GM19438 (cell line): ENCODE results near the gene RAB3GAP1.
"Not testable (repeated sequence)": the region's sequence is repeated elsewhere in the genome, so short reads cannot be mapped to it uniquely, and the experiment has no call there.

Experiments used
- ATAC-seq: cut with Tn5 transposase; IDR thresholded peaks from one replicate; pipeline ENCODE4 v1.9.1; 2021; ENCODE audit warnings: low read depth; ENCODE audit not compliant: unreplicated experiment

Gene RAB3GAP1

GRCh38 chr2:135099802-135100483, 47.9 kb downstream of the RAB3GAP1 start:
- ATAC-seq, result no peak

- ATAC-seq, result no peak
Measured at GRCh38 chr2:135103843-135104242, 51.8 kb downstream of the RAB3GAP1 start.

DNA sequence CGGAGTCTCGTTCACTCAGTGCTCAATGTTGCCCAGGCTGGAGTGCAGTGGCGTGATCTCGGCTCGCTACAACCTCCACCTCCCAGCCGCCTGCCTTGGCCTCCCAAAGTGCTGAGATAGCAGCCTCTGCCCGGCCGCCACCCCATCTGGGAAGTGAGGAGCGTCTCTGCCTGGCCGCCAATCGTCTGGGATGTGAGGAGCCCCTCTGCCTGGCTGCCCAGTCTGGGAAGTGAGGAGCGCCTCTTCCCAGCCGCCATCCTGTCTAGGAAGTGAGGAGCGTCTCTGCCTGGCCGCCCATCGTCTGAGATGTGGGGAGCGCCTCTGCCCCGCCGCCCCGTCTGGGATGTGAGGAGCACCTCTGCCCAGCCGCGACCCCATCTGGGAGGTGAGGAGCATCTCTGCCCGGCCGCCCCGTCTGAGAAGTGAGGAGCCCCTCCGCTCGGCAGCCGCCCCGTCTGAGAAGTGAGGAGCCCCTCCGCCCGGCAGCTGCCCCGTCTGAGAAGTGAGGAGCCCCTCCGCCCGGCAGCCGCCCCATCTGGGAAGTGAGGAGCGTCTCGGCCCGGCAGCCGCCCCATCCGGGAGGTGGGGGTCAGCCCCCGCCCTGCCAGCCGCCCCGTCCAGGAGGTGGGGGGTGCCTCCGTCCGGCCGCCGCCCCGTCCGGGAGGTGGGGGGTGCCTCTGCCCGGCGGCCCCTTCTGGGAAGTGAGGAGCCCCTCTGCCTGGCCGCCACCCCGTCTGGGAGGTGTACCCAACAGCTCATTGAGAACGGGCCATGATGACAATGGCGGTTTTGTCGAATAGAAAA, 53.6 kb downstream of the RAB3GAP1 start:
- ATAC-seq, result not testable (repeated sequence)

DNA sequence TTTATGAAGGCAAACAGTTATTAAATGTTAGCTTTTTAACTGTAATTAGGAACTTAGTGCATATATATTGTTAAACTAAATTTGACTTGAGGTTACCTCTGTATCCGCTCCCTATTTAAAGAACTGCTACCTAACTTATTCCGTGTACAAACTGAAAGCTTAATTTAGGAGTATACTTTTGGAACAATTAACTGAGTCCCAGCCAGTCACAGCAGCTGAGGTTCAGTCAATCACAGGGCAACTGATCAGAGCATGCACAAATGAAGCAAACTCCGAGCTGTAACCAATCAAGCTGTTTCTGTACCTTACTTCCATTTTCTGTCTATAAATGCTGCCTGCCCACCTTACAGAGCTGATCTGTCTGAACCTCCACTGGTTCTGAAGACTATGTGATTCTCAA, 61.2 kb downstream of the RAB3GAP1 start:
- no peak for ATAC-seq

GRCh38 chr2:135119582-135119981, 67.5 kb downstream of the RAB3GAP1 start:
- ATAC-seq, result no peak

GRCh38 chr2:135121016-135121657, 69.0 kb downstream of the RAB3GAP1 start:
- no peak for ATAC-seq

- ATAC-seq, result not testable (repeated sequence)
Measured at GRCh38 chr2:135121658-135122039, 69.6 kb downstream of the RAB3GAP1 start.

DNA sequence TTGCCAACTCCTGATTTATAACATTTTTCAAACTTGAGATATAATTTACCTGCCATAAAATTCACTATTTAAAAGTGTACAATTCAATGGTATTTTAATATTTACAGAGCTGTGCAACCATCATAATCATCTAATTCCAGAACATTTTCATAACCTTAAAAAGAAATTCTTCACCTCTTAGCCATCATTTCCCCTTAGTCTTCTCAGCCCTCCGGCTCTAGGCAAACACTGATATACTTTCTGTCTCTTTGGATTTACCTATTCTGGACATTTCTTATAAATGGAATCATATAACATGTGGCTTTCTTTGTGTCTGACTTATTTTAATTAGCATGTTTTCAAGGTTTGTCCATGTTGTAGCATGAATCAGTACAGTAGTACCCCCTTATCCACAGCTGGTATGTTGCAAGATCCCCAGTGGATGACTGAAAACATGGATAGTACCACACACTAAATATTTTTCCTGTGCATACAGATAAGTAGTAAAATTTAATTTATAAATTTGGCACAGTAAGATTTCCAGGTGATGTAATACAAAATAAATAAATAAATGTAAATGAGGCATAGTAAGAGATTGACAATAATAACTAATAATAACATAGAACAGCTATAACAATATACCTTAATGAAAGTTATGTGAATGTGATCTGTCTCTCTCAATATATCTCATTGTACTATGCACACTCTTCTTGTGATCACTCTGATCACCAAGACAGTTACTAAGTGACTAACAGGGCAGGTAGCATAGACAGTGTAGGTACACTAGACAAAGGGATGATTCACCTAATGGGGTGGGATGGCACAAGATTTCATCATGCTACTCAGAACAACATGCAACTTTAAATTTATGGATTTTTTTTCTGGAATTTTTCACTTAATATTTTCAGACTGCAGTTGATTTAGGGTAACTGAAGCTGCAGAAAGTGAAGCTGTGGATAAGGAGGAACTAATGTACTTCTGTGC, 73.1 kb downstream of the RAB3GAP1 start:
- no peak for ATAC-seq

- ATAC-seq, result no peak
Measured at GRCh38 chr2:135125940-135126339, 73.8 kb downstream of the RAB3GAP1 start.

DNA sequence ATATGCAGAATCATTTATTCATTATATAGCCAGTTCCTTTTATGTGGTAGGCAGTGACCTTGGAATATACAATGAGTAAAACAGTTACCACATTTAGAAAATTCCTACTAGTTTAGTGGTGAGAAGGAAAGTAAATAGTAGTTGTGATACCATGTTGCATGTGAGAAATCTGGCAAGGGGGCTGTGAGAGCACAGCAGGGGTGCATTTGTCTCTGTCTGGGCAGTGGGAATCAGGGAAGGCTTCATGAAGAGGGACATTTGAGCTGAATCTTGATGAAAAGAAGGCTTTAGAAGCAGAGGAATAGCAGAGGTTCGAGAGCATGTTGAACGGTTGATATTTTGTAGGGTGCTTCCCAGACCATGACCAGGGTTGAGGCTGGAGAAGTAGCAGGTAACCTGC, 78.7 kb downstream of the RAB3GAP1 start:
- ATAC-seq, result no peak

GRCh38 chr2:135132314-135132713, 80.2 kb downstream of the RAB3GAP1 start:
- no peak for ATAC-seq

DNA sequence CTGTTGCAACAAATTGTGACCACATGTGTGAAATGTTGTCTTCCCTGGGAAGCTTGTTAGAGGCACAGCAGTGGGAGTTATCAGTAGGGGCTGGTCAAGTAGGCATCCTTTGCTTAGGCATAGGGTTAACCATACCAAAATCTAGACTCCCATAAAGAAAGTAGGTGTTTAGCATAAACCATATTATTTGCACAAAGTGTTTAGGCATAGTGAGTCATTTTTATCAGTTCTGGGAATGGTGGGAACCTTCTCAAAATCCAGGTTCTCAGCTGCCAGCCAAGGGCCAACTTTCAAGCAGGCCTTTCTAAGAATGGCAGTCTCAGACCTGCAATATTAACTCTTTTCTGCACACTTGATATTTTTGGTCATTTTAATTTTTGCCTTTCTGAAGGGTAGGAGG, 88.5 kb downstream of the RAB3GAP1 start:
- no peak for ATAC-seq

DNA sequence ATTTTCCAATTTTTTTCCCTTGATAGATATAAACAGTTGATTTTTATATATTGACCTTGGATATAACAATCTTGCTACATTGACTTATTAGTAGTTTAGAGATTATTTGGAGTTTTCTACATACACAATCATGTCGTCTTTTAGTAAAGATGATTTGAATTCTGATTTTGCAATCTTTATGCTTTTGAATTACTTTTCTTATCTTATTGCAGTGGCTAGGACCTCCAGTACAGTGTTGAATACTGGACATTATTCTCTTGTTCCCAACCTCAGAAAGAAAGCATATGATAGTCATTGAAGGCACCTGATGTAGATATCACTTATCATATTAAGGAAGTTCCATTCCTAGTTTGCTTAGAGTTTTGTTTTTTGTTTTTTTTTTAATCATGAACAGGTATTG, 90.2 kb downstream of the RAB3GAP1 start:
- ATAC-seq, result no peak

- no peak for ATAC-seq
Measured at GRCh38 chr2:135144343-135144742, 92.3 kb downstream of the RAB3GAP1 start.

DNA sequence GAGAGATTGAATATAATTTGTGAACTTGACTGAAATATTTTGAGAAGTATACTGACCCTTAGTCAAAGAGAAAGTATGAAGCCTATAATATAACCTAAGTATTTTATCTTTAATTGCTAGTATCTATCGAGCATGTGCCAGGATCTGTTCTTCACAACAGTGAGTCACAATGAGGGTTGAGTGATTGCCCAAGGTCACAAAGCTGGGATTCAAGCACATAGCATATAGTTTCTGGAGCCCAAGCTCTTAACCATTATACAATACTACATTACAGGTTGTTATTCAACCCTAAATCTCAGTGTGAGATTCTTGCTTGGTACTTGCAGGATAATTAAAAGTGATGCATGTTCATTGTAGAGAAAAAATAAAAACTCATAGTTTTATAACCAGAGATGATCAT, 97.2 kb downstream of the RAB3GAP1 start:
- no peak for ATAC-seq

GRCh38 chr2:135150725-135151124, 98.6 kb downstream of the RAB3GAP1 start:
- ATAC-seq, result no peak

DNA sequence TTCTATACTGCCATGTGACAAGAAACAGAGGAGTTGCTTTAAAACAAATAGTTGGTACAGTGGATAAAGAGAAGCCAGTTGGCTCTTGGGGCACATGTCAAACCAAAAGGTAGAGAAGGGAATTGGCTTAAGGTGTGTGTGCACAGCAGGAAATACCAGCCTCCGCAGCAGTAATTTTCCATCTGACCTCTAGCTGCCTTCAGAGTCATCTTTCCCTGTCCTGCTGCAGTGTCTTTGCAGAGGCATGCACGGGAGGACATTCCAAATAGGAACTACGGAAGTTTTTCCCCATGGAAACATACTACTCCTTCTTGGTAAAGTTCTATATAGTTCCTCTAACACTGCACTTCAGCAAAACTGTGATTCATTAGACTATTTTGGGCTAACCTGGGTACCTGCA, 99.5 kb downstream of the RAB3GAP1 start:
- no peak for ATAC-seq

DNA sequence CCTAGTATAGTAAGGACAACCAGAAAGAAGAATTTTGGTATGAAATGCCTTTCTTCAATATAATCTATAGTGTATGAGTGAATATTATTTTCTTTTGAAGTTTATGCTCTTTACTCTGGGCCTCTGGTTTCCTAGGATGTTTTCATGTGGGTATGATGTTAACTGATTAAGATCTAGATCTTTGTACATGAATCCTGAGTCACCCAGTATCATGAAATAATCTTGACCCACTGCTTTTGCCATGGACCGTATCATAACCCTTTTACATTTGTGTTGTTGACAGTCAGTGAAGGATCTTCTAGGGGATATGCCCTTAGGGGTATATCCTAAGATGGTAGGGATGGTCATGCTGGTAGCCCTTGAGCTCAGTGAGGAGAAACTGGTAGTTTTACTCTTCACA, 100.3 kb downstream of the RAB3GAP1 start:
- ATAC-seq, result no peak

- ATAC-seq, result no peak
Measured at GRCh38 chr2:135154962-135155361, 102.9 kb downstream of the RAB3GAP1 start.

- ATAC-seq, result no peak
Measured at GRCh38 chr2:135157856-135158255, 105.8 kb downstream of the RAB3GAP1 start.

- ATAC-seq, result no peak
Measured at GRCh38 chr2:135159191-135159590, 107.1 kb downstream of the RAB3GAP1 start.
